G401 (cell line): ENCODE results near the gene SF3A1. TPM values are rescaled to one million over a fixed set of nuclear protein-coding genes. Genes with fewer than 3 reads are reported as not detected.
"Not testable (repeated sequence)": the region's sequence is repeated elsewhere in the genome, so short reads cannot be mapped to it uniquely, and the experiment has no call there.

Experiments used
- DNase-seq: peaks from one replicate; pipeline ENCODE4 v3.0.0-alpha.2; 2015; ENCODE audit warnings: low spot score
- in situ Hi-C: cut with HindIII; loops from 2 replicates; pipeline ENCODE4 v1.10.0; 2016; ENCODE audit warnings: low sequenced_read_pairs, mixed read lengths
- total RNA-seq: library from RNA; depleted of rRNA; stranded (reverse); fragments of >200 nt; shearing (Covaris generic); gene quantifications from 2 replicates; pipeline ENCODE4 v1.2.3, GENCODE V29; 2014; rRNA removed

SF3A1 gene
- total RNA-seq: 16.5 and 25.5 TPM in 2 replicates

DNA sequence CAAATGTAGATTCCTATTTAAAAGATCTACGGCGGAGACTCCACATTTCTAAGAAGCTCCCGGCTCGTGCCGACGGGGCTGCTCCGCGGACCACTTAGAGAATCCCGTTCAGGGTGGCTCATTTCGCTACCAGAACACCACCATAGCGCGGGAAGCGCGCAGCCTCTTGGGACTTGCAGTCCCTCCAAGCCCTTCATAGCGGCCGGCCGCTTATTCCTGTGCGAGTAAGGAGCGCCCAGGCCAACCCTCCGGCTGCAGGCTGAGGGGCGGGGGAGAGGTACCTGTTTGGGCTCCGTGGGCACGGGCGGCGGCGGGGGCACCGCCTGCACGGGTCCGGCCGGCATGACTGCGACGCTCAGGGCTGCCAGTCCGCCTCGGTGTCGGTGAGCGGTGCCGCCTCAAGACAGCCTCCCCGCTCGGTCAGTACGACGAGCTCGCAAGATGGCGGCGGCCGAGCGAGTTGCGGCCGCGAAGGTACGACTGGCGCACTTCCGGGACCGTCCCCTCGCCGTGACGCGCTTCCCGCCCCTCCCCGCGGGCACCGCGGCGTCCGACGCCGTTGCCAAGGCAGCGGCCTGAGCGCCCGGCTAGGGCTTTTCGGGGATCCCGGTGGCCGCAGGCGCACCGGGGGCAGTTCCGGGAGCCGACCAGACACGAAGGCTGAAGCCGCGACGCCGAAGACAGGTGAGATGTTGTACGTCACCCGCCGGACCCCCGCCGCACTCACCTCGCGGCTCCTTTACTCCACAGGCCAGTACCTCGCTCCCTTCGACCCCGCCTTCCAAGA lies at the start of gene SF3A1, which contains the start of gene CCDC157:
Gene SF3A1, minus strand, starts transcription at position 446 of the 787 bp plus-strand sequence. Its CDS starts 102 bp downstream, at position 344.
Gene CCDC157, plus strand, starts transcription at position 559 of the 787 bp plus-strand sequence. CDS start 8,994 bp downstream, outside the sequence.
- peak; percentile 92 for DNase-seq
- in situ Hi-C loops: no loop called here

DNA sequence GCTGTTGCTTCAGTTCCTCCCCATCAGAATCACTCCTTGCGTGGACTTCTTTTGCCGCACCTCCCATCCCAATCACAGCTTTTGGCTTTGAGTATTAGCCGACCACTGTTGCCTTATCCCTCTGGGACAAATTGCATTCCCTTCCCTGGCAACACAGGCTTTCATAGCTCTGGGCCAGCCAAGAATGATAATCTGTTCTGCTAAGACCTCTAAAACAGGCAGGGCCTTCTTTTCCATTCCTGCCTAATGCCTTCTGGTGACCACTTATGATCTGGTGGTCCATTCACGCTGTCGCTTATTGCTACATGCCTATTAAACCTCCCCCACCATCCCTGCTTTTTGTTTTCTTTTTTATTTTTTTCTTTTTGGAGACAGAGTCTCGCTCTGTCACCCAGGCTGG lies 49.7 kb upstream of the SF3A1 start:
- no peak for DNase-seq
- in situ Hi-C loops: no loop called here

DNA sequence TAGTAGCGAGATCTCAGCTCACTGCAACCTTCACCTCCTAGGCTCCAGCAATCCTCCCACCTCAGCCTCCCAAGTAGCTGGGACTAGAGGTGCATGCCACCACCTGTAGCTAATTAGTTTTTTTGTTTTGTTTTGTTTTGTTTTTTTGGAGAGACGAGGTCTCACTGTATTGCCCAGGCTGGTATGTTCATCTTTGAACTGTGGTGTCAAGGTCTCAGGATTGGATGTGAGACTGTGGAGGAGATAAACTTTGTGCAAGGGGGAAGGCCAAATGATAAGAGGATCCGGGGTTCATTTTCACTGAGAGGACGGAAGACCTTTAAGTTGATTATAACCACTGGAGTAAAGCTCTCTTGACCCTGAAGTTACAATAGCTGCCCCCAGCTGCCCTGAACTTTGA lies 49.0 kb upstream of the SF3A1 start:
- no peak for DNase-seq
- in situ Hi-C loops: no loop called here

DNA sequence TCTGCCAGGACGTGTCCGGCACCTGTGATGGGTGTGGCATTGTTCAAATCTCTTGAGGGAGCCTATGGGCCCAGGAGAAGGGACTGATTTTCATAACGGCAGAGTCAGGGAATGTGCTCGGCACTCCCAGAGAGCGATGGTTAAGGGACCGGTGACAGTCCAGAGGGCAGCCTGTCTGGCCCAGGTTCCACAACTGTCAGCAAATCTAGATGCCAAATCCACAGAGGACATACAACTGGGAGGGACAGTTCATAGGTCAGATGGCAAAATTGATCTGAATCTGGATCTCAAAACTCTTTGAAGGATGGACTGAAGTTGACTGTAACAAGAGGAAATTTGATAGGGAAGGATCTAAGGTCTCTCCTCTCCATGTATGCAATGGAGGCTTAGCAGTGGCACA lies 47.6 kb upstream of the SF3A1 start:
- no peak for DNase-seq
- in situ Hi-C loops: no loop called here

GRCh38 chr22:30402766-30403104 lies 46.0 kb upstream of the SF3A1 start:
- in situ Hi-C loops: not testable (repeated sequence)

GRCh38 chr22:30402028-30402765 lies 45.5 kb upstream of the SF3A1 start:
- in situ Hi-C loops: no loop called here
- DNase-seq: no peak

More at GRCh38 chr22:30402766-30403104, 46.0 kb upstream of the SF3A1 start:
- not testable (repeated sequence) for DNase-seq

DNA sequence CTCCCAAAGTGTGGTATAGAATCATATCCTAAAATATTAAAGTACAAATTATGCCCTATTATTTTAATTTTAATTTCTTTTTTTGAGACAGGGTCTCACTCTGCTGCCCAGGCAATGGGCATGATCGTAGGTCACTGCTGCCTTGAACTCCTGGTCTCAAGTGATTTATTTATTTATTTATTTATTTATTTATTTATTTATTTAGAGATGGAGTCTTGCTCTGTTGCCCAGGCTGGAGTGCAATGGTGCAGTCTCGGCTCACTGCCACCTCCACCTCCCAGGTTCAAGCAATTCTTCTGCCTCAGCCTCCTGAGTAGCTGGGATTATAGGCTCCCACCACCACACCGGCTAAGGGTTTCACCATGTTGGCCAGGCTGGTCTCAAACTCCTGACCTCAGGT lies 44.3 kb upstream of the SF3A1 start:
- in situ Hi-C loops, DNase-seq: not testable (repeated sequence)

DNA sequence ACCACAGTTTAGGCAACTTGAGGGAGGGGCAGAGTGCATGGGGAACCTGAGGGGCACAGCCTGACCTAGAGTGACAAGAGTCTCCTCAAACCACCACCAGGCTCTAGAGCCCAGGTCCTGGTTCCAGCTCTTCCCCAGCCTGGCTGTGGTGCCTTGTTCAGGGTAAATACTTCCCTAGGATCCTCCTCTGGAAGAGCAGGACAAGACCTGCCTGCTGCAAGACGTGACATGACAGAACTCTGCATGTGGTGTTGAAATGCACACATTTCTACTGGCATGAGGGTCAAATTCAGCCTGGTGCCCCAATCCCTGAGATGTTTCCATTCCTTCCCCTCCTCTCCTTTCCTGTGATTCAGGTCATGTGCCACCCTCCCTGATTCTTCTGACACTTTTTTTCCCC lies 43.5 kb upstream of the SF3A1 start:
- in situ Hi-C loops: no loop called here
- DNase-seq: no peak

- no peak for DNase-seq
- in situ Hi-C loops: no loop called here
Observed at GRCh38 chr22:30399718-30400117, 43.0 kb upstream of the SF3A1 start.

DNA sequence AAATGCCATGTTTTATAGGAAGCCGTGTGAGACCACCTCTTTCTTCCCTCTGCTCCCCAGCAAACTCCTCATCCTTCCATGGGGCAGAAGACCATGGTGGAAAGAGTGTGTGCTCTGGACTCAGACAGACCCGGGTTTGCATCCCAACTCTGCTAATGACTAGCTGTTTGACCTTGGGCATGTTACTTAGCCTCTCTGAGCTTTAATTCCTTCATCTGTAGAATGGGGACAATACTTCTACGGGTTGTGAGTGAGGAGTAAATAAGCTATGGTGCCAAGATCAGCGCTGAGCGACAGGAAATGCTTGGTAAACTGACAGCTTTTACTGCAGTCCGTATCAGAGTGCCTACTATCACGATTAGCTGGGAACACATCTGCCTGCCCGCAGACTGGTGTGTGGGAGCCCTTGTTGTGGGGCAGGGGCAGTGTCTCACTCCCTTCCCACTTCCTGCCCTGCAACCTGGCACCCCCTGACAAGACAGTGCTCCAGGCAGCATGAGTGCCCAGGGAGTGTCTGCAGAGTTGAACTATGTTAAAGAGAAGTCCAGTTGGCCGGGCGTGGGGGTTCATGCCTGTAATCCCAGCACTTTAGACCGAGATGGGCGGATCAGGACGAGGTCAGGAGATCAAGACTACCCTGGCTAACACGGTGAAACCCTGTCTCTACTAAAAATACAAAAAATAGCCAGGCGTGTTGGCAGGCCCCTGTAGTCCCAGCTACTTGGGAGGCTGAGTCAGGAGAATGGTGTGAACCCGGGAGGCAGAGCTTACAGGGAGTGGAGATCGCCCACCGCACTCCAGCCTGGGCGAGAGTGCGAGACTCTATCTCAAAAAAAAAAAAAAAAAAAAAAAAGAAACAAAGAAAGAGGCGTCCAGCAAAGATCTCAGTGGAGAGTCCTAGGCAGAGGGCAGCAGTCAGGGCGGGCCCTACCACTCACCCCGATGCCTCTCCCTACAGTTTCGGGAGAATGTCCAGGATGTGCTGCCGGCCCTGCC lies 42.3 kb upstream of the SF3A1 start:
- DNase-seq: peak; percentile 12
- in situ Hi-C loops: no loop called here

DNA sequence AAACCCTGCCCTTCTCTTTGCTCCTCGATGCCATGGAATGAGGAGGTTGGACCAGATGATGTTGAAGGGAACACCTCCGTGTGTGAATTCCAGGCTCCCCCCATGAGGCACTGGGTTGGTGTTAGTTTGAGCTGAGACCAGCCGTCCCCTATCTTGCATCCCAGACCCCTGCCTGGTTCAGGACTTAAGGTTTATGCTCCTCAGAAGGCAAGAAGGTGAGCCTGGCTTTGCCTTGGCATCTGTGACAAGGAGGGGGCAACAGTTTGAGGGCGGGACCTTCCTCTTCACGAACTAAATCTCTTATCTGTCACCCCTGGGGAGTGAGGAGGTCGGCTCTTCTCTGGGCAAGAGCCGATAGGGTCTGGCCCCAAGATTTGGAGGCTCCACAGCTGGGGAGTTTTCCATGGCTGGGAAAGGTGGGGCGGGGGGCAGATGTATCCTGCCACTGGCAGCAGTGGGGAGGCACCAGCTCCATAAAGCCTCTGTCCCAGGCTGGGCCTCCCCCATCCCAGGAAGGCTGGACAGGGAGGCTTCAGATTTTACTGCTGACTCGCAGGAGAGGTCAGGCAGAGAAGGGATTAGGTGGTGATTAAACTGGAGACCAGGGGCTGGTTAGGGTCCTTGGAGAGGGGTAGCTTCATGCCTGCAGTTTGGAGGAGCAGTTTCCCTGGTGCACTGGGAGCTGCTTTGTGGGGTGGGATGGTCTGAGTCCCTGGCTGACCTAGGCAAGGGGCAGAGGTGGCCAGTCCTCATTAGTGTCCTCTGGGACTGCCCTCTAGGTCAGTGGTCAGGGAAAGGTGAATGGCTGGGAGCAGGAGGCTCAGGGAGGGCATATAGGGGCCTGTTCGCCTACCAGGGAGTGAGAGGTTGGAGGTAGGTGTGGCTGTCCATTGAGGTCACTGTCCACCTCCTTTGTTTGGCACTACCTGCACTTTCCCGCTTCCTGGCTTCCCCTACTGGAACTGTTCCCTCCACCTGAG lies 41.3 kb upstream of the SF3A1 start:
- DNase-seq: peak; percentile 32

DNA sequence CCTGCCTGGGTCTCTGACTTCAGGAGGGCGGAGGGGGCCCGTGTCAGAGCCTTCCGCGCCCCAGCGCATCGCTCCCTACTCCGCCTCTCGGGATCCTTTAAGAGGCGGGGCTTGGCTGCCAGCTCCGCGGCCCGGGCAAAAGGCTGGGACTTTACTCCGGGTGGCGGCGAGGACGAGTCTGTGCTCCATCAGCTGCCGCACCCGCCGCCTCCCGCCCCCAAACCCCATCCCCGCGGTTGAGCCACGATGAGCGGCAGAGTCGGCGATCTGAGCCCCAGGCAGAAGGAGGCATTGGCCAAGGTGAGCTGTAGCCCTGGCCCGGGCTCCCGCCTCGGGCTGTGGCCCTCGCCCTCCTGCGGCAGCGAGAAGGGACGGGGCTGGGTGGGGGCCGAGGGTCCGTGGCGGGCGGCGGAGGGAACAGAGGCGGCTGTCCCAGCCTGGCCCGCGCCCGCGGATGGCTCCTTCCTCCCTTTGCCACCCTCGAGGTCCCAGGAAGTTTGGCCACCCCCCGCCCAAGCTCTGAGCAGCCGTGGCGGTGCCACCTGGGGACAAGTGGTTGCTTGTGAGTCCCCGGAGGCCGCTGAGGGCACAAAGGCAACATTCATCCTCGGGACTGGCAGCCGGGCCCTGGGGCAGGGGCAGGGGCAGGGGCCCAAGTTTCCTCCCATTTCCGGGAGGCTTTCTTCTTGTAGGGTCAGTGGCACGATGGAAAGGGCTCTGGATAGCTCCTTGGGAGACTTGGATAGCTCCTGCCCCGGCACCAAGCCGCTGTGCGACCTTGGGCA lies 40.4 kb upstream of the SF3A1 start, which contains the start of gene SEC14L2:
Gene SEC14L2, plus strand, starts transcription at position 148 of the 785 bp plus-strand sequence. Its CDS starts 99 bp downstream, at position 247.
- in situ Hi-C loops: no loop called here
- DNase-seq: peak; percentile 87

More for the DNA sequence above, 41.3 kb upstream of the SF3A1 start:
- in situ Hi-C loops: no loop called here

GRCh38 chr22:30393885-30394284 lies 37.2 kb upstream of the SF3A1 start:
- no peak for DNase-seq
- in situ Hi-C loops: loop anchor here (5.0 kb wide), 1 partner anchor 107 kb away; the partner anchor contains the start of gene CASTOR1

DNA sequence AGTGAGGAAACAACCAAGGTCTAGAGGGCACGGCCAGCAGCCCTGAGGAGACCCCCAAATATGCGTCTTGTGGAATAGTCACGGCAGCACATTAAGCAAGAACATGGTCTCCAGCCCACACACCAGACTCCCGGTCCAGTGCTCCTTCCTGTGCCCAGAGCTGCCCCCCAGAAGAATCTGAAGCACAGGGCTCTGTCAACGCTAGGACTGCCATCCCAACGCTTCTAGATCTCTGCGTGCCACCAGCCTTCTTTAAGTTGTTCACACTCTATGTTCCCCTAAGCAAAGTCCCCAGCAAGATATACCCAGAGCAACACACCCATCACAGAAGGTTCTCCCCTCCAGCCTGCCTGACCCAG lies 36.6 kb upstream of the SF3A1 start:
- in situ Hi-C loops: loop anchor here (5.0 kb wide), 1 partner anchor 106 kb away; the partner anchor contains the start of gene CASTOR1
- DNase-seq: no peak

GRCh38 chr22:30392661-30393321 lies 36.1 kb upstream of the SF3A1 start:
- in situ Hi-C loops: loop anchor here (5.0 kb wide), 1 partner anchor 105 kb away; the partner anchor contains the start of gene CASTOR1
- DNase-seq: no peak

GRCh38 chr22:30390974-30391691 lies 34.4 kb upstream of the SF3A1 start:
- in situ Hi-C loops: loop anchor here (5.0 kb wide), 1 partner anchor 104 kb away; the partner anchor contains the start of gene CASTOR1
- DNase-seq: peak; percentile 71
